Stimulated activated CD4-positive, alpha-beta T cell treated with anti-CD3 and anti-CD28 coated beads, TNF-alpha, amount 100 ng/mL, for 24 hours (primary cell): Measurements from ENCODE around the gene ADAM11.

Experiments
- DNase-seq, 3 experiments: peaks; one replicate each; pipeline ENCODE4 v3.0.0-alpha.2; 2020; ENCODE audit warnings: low read depth in 3 of 3

Gene ADAM11

DNA sequence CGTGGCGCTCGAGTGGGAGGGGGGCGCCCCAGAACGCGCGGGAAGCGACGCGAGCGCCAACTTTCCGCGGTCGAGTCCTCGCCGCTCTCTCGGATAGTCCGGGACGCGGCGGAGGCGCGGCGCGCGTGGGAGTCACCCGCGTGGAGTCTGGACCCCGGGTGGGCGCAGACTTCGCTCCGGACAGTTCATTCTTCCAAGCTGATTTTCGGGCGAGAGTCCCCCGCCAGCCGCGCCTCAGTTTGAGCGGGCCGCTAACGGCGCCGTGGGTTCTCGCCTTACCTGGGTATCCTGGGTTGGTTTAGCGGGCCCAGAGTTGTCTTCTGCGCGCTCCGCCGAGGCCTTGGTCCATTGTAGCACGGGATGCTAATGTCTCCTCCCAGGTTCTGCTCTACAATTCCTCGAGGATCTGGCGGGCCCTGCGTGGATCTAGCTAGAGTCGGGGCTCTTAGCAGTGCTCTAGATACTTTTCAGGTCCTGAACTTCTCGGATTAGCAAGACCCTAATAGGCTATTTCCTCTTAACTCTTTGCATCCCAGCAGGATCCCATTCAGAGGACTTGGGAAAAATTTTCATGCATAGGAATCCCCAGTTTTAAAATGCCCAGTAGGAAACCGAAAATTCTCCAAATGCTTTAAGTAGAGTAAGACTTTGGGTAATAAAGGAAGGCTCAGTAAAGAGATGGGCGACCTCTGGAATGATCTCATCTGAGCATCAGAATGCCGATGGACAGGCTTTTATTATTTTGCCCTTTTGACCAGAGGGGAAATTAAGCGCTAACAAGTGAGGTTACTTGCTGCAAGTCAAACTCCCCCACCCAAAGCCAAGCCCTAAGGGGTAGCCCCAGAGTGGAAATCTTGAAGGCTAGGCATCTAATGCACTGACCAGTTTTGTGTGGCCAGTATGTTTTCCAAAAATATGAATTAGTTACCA lies 71.8 kb downstream of the ADAM11 start:
- DNase-seq: peak in 1 of 3 experiments; percentile 12

DNA sequence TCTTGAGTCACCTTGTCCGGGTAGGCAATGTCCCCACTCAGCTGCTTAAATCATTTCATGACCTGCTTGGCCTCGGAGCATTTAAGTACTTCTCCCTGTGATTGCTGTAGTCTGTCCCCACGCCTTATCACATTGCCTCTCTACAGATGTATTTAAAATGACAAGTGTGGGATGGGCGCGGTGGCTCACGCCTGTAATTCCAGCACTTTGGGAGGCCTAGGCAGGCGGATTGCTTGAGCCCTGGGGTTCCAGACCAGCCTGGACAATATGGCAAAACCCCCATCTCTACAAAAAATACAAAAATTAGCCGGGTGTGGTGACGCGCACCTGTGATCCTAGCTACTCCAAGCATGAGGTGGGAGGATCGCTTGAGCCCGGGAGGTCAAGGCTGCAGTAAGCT lies 72.6 kb downstream of the ADAM11 start:
- no peak for DNase-seq
